Measurements from ENCODE around the gene DCAF15.

DNA sequence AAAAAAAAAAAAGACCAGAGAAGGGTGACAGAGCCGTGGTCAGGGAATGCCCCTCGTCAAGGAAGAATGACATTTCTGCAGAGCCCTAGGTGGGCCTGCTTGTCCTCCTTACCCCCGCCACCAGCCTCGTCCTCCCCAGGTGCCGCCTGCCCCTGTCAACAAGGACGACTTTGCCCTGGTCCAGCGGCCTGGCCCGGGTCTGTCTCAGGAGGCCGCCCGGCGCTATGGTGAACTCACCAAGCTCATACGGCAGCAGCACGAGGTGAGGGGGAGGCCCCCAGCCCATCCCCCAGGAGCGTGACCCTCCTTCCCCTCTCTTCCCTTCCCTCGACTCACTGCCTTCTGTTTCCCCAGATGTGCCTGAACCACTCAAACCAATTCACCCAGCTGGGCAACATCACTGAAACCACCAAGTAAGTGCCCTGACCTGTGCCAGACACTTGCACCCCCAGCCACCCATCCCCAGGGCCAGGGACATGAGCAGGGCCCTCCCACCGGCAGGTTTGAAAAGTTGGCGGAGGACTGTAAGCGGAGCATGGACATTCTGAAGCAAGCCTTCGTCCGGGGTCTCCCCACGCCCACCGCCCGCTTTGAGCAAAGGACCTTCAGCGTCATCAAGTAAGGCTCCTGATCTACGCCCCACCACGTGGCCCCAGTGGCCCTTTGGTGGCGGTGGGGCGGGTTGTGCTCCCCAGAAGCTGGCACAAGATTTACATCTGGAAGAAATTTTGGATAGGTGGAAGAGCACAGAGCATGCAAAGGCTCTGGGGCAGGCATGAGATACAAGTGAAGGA is 28.9 kb upstream of the DCAF15 start:
- no peak for TF ChIP-seq POLR2A (IDR thresholded peaks at IDR 0.05)
- TF ChIP-seq, protein P1, sequence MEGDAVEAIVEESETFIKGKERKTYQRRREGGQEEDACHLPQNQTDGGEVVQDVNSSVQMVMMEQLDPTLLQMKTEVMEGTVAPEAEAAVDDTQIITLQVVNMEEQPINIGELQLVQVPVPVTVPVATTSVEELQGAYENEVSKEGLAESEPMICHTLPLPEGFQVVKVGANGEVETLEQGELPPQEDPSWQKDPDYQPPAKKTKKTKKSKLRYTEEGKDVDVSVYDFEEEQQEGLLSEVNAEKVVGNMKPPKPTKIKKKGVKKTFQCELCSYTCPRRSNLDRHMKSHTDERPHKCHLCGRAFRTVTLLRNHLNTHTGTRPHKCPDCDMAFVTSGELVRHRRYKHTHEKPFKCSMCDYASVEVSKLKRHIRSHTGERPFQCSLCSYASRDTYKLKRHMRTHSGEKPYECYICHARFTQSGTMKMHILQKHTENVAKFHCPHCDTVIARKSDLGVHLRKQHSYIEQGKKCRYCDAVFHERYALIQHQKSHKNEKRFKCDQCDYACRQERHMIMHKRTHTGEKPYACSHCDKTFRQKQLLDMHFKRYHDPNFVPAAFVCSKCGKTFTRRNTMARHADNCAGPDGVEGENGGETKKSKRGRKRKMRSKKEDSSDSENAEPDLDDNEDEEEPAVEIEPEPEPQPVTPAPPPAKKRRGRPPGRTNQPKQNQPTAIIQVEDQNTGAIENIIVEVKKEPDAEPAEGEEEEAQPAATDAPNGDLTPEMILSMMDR (IDR thresholded peaks at IDR 0.05), result no peak
